ENCODE data around the gene HSP90AB1. TPM values are rescaled to one million over a fixed set of nuclear protein-coding genes. Genes with fewer than 3 reads are reported as not detected.

The HSP90AB1 gene
- total RNA-seq, 1 donor from 2014 or later: 2,065 TPM

GRCh38 chr6:44234101-44235025, 12.5 kb upstream of the HSP90AB1 start:
- Mint-ChIP-seq H3K4me1 (ENCODE audit: low read depth) (peaks cover 13% of the 10 kb centered on the region), H3K36me3 (ENCODE audit: low read depth) (peaks cover 18% of the 10 kb centered on the region), H3K4me3 (no peak overlapping the region), H3K27me3 (ENCODE audit: insufficient read depth) (no peaks in the 10 kb centered on the region), H3K27ac (peak overlapping the region; percentile 53), H3K9me3 (no peaks in the 10 kb centered on the region)
- no peak for DNase-seq (ENCODE audit: low spot score)
- intact Hi-C loops (cut with micrococcal nuclease): no loop called here

- Mint-ChIP-seq H3K4me3 (no peak overlapping the region), H3K27ac (no peak overlapping the region), H3K4me1 (ENCODE audit: low read depth) (peaks cover 13% of the 10 kb centered on the region), H3K36me3 (ENCODE audit: low read depth) (peaks cover 17% of the 10 kb centered on the region), H3K9me3 (no peaks in the 10 kb centered on the region), H3K27me3 (ENCODE audit: insufficient read depth) (no peaks in the 10 kb centered on the region)
- DNase-seq (ENCODE audit: low spot score): no peak
- intact Hi-C loops (cut with micrococcal nuclease): no loop called here
These were observed 11.6 kb upstream of the HSP90AB1 start for GRCh38 chr6:44235269-44235668.

GRCh38 chr6:44235891-44236516, 10.9 kb upstream of the HSP90AB1 start:
- no peak overlapping the region for H3K4me3 Mint-ChIP-seq
- no peak for DNase-seq (ENCODE audit: low spot score)
- H3K27me3 Mint-ChIP-seq (ENCODE audit: insufficient read depth): no peaks in the 10 kb centered on the region
- H3K9me3 Mint-ChIP-seq: no peaks in the 10 kb centered on the region
- peaks cover 11% of the 10 kb centered on the region for H3K36me3 Mint-ChIP-seq (ENCODE audit: low read depth)
- intact Hi-C loops (cut with micrococcal nuclease): no loop called here
- H3K27ac Mint-ChIP-seq: no peak overlapping the region
- H3K4me1 Mint-ChIP-seq (ENCODE audit: low read depth): peaks cover 13% of the 10 kb centered on the region

- H3K4me1 Mint-ChIP-seq (ENCODE audit: low read depth): peaks cover 13% of the 10 kb centered on the region
- H3K27ac Mint-ChIP-seq: peak overlapping the region; percentile 86
- intact Hi-C loops (cut with micrococcal nuclease): loop anchor here (1.0 kb wide), 1 partner anchor 14 kb away; the partner anchor contains the start of gene SLC29A1
- no peaks in the 10 kb centered on the region for H3K27me3 Mint-ChIP-seq (ENCODE audit: insufficient read depth)
- peak overlapping the region; percentile 82 for H3K4me3 Mint-ChIP-seq
- peak; percentile 61 for DNase-seq (ENCODE audit: low spot score)
- peaks cover 9% of the 10 kb centered on the region for H3K36me3 Mint-ChIP-seq (ENCODE audit: low read depth)
- no peaks in the 10 kb centered on the region for H3K9me3 Mint-ChIP-seq
These were observed 9.7 kb upstream of the HSP90AB1 start for GRCh38 chr6:44237021-44237812.

- peaks cover 13% of the 10 kb centered on the region for H3K4me1 Mint-ChIP-seq (ENCODE audit: low read depth)
- H3K9me3 Mint-ChIP-seq: no peaks in the 10 kb centered on the region
- H3K27ac Mint-ChIP-seq: peak overlapping the region; percentile 86
- intact Hi-C loops (cut with micrococcal nuclease): loop anchor here (1.0 to 2.0 kb wide), 5 partner anchors 8 to 111 kb away; partner anchors contain the start of genes MRPL14, NFKBIE, SLC29A1 and TMEM63B
- H3K27me3 Mint-ChIP-seq (ENCODE audit: insufficient read depth): no peaks in the 10 kb centered on the region
- peak overlapping the region; percentile 82 for H3K4me3 Mint-ChIP-seq
- H3K36me3 Mint-ChIP-seq (ENCODE audit: low read depth): peaks cover 8% of the 10 kb centered on the region
- DNase-seq (ENCODE audit: low spot score): peak; percentile 79
These were observed 9.0 kb upstream of the HSP90AB1 start for GRCh38 chr6:44237813-44238433.

- intact Hi-C loops (cut with micrococcal nuclease): loop anchor here (1.0 to 2.0 kb wide), 4 partner anchors 7 to 112 kb away; partner anchors contain the start of genes MRPL14, NFKBIE and TMEM63B
- Mint-ChIP-seq H3K4me3 (peak overlapping the region; percentile 82), H3K27ac (peak overlapping the region; percentile 86), H3K9me3 (no peaks in the 10 kb centered on the region), H3K36me3 (ENCODE audit: low read depth) (peaks cover 3% of the 10 kb centered on the region), H3K4me1 (ENCODE audit: low read depth) (peaks cover 13% of the 10 kb centered on the region), H3K27me3 (ENCODE audit: insufficient read depth) (peaks cover 4% of the 10 kb centered on the region)
- no peak for DNase-seq (ENCODE audit: low spot score)
These were observed 8.1 kb upstream of the HSP90AB1 start for GRCh38 chr6:44238687-44239350.

GRCh38 chr6:44243345-44243744, 3.6 kb upstream of the HSP90AB1 start:
- H3K27me3 Mint-ChIP-seq (ENCODE audit: insufficient read depth): peaks cover 5% of the 10 kb centered on the region
- intact Hi-C loops (cut with micrococcal nuclease): no loop called here
- H3K4me1 Mint-ChIP-seq (ENCODE audit: low read depth): peaks cover 19% of the 10 kb centered on the region
- no peak for DNase-seq (ENCODE audit: low spot score)
- H3K27ac Mint-ChIP-seq: no peak overlapping the region
- H3K36me3 Mint-ChIP-seq (ENCODE audit: low read depth): peaks cover 15% of the 10 kb centered on the region
- H3K9me3 Mint-ChIP-seq: no peaks in the 10 kb centered on the region
- no peak overlapping the region for H3K4me3 Mint-ChIP-seq

- H3K4me3 Mint-ChIP-seq: peak overlapping the region; percentile 96
- DNase-seq (ENCODE audit: low spot score): no peak
- peaks cover 5% of the 10 kb centered on the region for H3K27me3 Mint-ChIP-seq (ENCODE audit: insufficient read depth)
- H3K27ac Mint-ChIP-seq: peak overlapping the region; percentile 98
- peaks cover 36% of the 10 kb centered on the region for H3K36me3 Mint-ChIP-seq (ENCODE audit: low read depth)
- intact Hi-C loops (cut with micrococcal nuclease): loop anchor here (5.0 kb wide), 2 partner anchors 473 to 618 kb away; partner anchors contain the start of genes GTPBP2 and VEGFA
- H3K4me1 Mint-ChIP-seq (ENCODE audit: low read depth): peaks cover 36% of the 10 kb centered on the region
- H3K9me3 Mint-ChIP-seq: no peaks in the 10 kb centered on the region
These were observed 1.4 kb upstream of the HSP90AB1 start for GRCh38 chr6:44245391-44245911.

- intact Hi-C loops (cut with micrococcal nuclease): loop anchor here (1.0 to 5.0 kb wide), 5 partner anchors 8 to 619 kb away; partner anchors contain the start of genes GTPBP2 and VEGFA
- H3K4me3 Mint-ChIP-seq: peak overlapping the region; percentile 96
- H3K9me3 Mint-ChIP-seq: no peaks in the 10 kb centered on the region
- peaks cover 5% of the 10 kb centered on the region for H3K27me3 Mint-ChIP-seq (ENCODE audit: insufficient read depth)
- H3K36me3 Mint-ChIP-seq (ENCODE audit: low read depth): peaks cover 42% of the 10 kb centered on the region
- peak; percentile 81 for DNase-seq (ENCODE audit: low spot score)
- peaks cover 38% of the 10 kb centered on the region for H3K4me1 Mint-ChIP-seq (ENCODE audit: low read depth)
- peak overlapping the region; percentile 98 for H3K27ac Mint-ChIP-seq
These were observed 814 bp upstream of the HSP90AB1 start for GRCh38 chr6:44245912-44246662.

- Mint-ChIP-seq H3K9me3 (no peaks in the 10 kb centered on the region), H3K27ac (peak overlapping the region; percentile 98), H3K27me3 (ENCODE audit: insufficient read depth) (peaks cover 5% of the 10 kb centered on the region), H3K4me3 (peak overlapping the region; percentile 96), H3K4me1 (ENCODE audit: low read depth) (peaks cover 52% of the 10 kb centered on the region), H3K36me3 (ENCODE audit: low read depth) (peaks cover 55% of the 10 kb centered on the region)
- intact Hi-C loops (cut with micrococcal nuclease): loop anchor here (1.0 to 5.0 kb wide), 5 partner anchors 10 to 620 kb away; partner anchors contain the start of genes CDC5L, GTPBP2, NFKBIE and SLC35B2
- peak; percentile 77 for DNase-seq (ENCODE audit: low spot score)
These were observed 719 bp downstream of the HSP90AB1 start for GRCh38 chr6:44247338-44248302.
